Activated naive CD4-positive, alpha-beta T cell treated with anti-CD3 and anti-CD28 coated beads for 36 hours (primary cell): ENCODE data around the gene IGFN1. TPM values are rescaled to one million over a fixed set of nuclear protein-coding genes. Genes with fewer than 3 reads are reported as not detected.
"Not testable (repeated sequence)": the region's sequence is repeated elsewhere in the genome, so short reads cannot be mapped to it uniquely, and the experiment has no call there.

Source experiments
- CTCF ChIA-PET: fragments of 350-600 bp; sonication (Branson Sonifier 250); formaldehyde crosslinking; loops from one replicate; lab custom pipeline; 2021; ENCODE audit warnings: antibody characterized with exemption; lab: Charles Lee
- DNase-seq: peaks from one replicate; pipeline ENCODE4 v3.0.0-alpha.2; 2020
- H3K27ac Mint-ChIP-seq: one replicate; pipeline ENCODE4 v1.8.0; 2021; ENCODE audit warnings: mild to moderate bottlenecking, mixed read lengths
- H3K27me3 Mint-ChIP-seq: one replicate; pipeline ENCODE4 v1.8.0; 2021; ENCODE audit warnings: low read depth, mixed read lengths
- H3K36me3 Mint-ChIP-seq: one replicate; pipeline ENCODE4 v1.8.0; 2021; ENCODE audit warnings: low read depth, mixed read lengths
- H3K4me1 Mint-ChIP-seq: one replicate; pipeline ENCODE4 v1.8.0; 2021; ENCODE audit warnings: low read depth, mixed read lengths
- H3K4me3 Mint-ChIP-seq: one replicate; pipeline ENCODE4 v1.8.0; 2021; ENCODE audit warnings: mild to moderate bottlenecking, moderate library complexity, mixed read lengths
- H3K9me3 Mint-ChIP-seq: one replicate; pipeline ENCODE4 v1.8.0; 2021; ENCODE audit warnings: mixed read lengths
- intact Hi-C: fragments of 100-400 bp; cut with micrococcal nuclease; formaldehyde crosslinking; loops from one replicate; pipeline ENCODE4 v1.15.1; 2023
- total RNA-seq, 2 experiments: library from RNA; stranded (reverse); gene quantifications; one replicate each; pipeline ENCODE4 v1.2.3, GENCODE V29; 2021

IGFN1 gene
- total RNA-seq, 2 experiments from 2014 or later: not detected

- Mint-ChIP-seq H3K4me1 (no peaks in the 10 kb centered on the region), H3K36me3 (no peaks in the 10 kb centered on the region), H3K4me3 (no peak overlapping the region), H3K27ac (no peak overlapping the region), H3K9me3 (no peaks in the 10 kb centered on the region), H3K27me3 (no peaks in the 10 kb centered on the region)
- intact Hi-C loops: no loop called here
- CTCF ChIA-PET: interaction anchor here (0.9 to 2.2 kb wide), 4 partner anchors 22 to 136 kb away, joined by 3 to 23 read pairs (median 5); no protein-coding TSS in a partner anchor
- no peak for DNase-seq
These were observed 31.5 kb downstream of the IGFN1 start for GRCh38 chr1:201222125-201222524.

GRCh38 chr1:201223852-201224665 is 33.4 kb downstream of the IGFN1 start:
- intact Hi-C loops: loop anchor here (1.0 kb wide), 2 partner anchors 70 to 75 kb away; partner anchors contain the start of gene TMEM9
- CTCF ChIA-PET: interaction anchor here (0.9 to 2.2 kb wide), 8 partner anchors 26 to 172 kb away, joined by 3 to 23 read pairs (median 4); no protein-coding TSS in a partner anchor
- Mint-ChIP-seq H3K27me3 (no peaks in the 10 kb centered on the region), H3K4me1 (no peaks in the 10 kb centered on the region), H3K9me3 (no peaks in the 10 kb centered on the region), H3K36me3 (no peaks in the 10 kb centered on the region), H3K27ac (no peak overlapping the region), H3K4me3 (no peak overlapping the region)
- DNase-seq: no peak

GRCh38 chr1:201224666-201225370 is 34.2 kb downstream of the IGFN1 start:
- Mint-ChIP-seq H3K27me3 (peaks cover 6% of the 10 kb centered on the region), H3K36me3 (no peaks in the 10 kb centered on the region), H3K4me1 (no peaks in the 10 kb centered on the region), H3K27ac (no peak overlapping the region), H3K4me3 (no peak overlapping the region), H3K9me3 (no peaks in the 10 kb centered on the region)
- intact Hi-C loops: no loop called here
- no peak for DNase-seq
- CTCF ChIA-PET: interaction anchor here (1.0 to 1.7 kb wide), 2 partner anchors 54 to 75 kb away, joined by 3 to 5 read pairs; no protein-coding TSS in a partner anchor

- Mint-ChIP-seq H3K9me3 (no peaks in the 10 kb centered on the region), H3K27me3 (peaks cover 12% of the 10 kb centered on the region), H3K4me3 (no peak overlapping the region), H3K27ac (no peak overlapping the region), H3K36me3 (no peaks in the 10 kb centered on the region), H3K4me1 (no peaks in the 10 kb centered on the region)
- CTCF ChIA-PET: interaction anchor here (0.9 kb wide), 1 partner anchor 135 kb away, joined by 5 read pairs; no protein-coding TSS in a partner anchor
- DNase-seq: no peak
- intact Hi-C loops: no loop called here
These were observed 35.5 kb downstream of the IGFN1 start for GRCh38 chr1:201226178-201226514.

- intact Hi-C loops: no loop called here
- CTCF ChIA-PET: interaction anchor here (0.9 to 1.2 kb wide), 2 partner anchors 12 to 136 kb away, joined by 3 to 5 read pairs; no protein-coding TSS in a partner anchor
- Mint-ChIP-seq H3K27me3 (peaks cover 12% of the 10 kb centered on the region), H3K4me1 (no peaks in the 10 kb centered on the region), H3K9me3 (no peaks in the 10 kb centered on the region), H3K27ac (no peak overlapping the region), H3K4me3 (no peak overlapping the region), H3K36me3 (no peaks in the 10 kb centered on the region)
- DNase-seq: no peak
These were observed 36.4 kb downstream of the IGFN1 start for GRCh38 chr1:201226859-201227488.

GRCh38 chr1:201228011-201228983 is 37.7 kb downstream of the IGFN1 start:
- CTCF ChIA-PET: interaction anchor here (0.5 kb wide), 1 partner anchor 212 kb away, joined by 3 read pairs; no protein-coding TSS in a partner anchor
- Mint-ChIP-seq H3K36me3 (no peaks in the 10 kb centered on the region), H3K27ac (no peak overlapping the region), H3K4me1 (no peaks in the 10 kb centered on the region), H3K9me3 (peaks cover under 1% of the 10 kb centered on the region), H3K4me3 (no peak overlapping the region), H3K27me3 (peaks cover 14% of the 10 kb centered on the region)
- no peak for DNase-seq
- intact Hi-C loops: no loop called here

- intact Hi-C loops: no loop called here
- Mint-ChIP-seq H3K9me3 (peaks cover 2% of the 10 kb centered on the region), H3K36me3 (no peaks in the 10 kb centered on the region), H3K4me3 (no peak overlapping the region), H3K27me3 (peaks cover 14% of the 10 kb centered on the region), H3K4me1 (no peaks in the 10 kb centered on the region), H3K27ac (no peak overlapping the region)
- CTCF ChIA-PET: interaction anchor here (0.5 to 0.6 kb wide), 2 partner anchors 211 to 366 kb away, joined by 3 to 4 read pairs; no protein-coding TSS in a partner anchor
- DNase-seq: no peak
These were observed 38.5 kb downstream of the IGFN1 start for GRCh38 chr1:201229095-201229494.

- CTCF ChIA-PET: interaction anchor here (0.6 to 0.7 kb wide), 2 partner anchors 367 to 1027 kb away, joined by 3 to 4 read pairs; no protein-coding TSS in a partner anchor
- intact Hi-C loops: no loop called here
- H3K27ac Mint-ChIP-seq: no peak overlapping the region
These were observed 39.4 kb downstream of the IGFN1 start for GRCh38 chr1:201229771-201230635.

GRCh38 chr1:201230676-201231075 is 40.1 kb downstream of the IGFN1 start:
- intact Hi-C loops: no loop called here
- Mint-ChIP-seq H3K9me3 (peaks cover 2% of the 10 kb centered on the region), H3K27me3 (peaks cover 14% of the 10 kb centered on the region), H3K36me3 (no peaks in the 10 kb centered on the region), H3K4me3 (no peak overlapping the region), H3K4me1 (no peaks in the 10 kb centered on the region), H3K27ac (no peak overlapping the region)
- CTCF ChIA-PET: no interaction called here
- DNase-seq: no peak

More at GRCh38 chr1:201229771-201230635, 39.4 kb downstream of the IGFN1 start:
- Mint-ChIP-seq H3K4me1 (no peaks in the 10 kb centered on the region), H3K36me3 (no peaks in the 10 kb centered on the region), H3K9me3 (peaks cover 2% of the 10 kb centered on the region), H3K4me3 (no peak overlapping the region), H3K27me3 (peaks cover 14% of the 10 kb centered on the region)
- no peak for DNase-seq

- intact Hi-C loops, H3K9me3 Mint-ChIP-seq, DNase-seq, H3K4me1 Mint-ChIP-seq, H3K36me3 Mint-ChIP-seq, CTCF ChIA-PET, H3K27ac Mint-ChIP-seq, H3K4me3 Mint-ChIP-seq: not testable (repeated sequence)
- peaks cover 28% of the 10 kb centered on the region for H3K27me3 Mint-ChIP-seq
These were observed 49.0 kb downstream of the IGFN1 start for GRCh38 chr1:201239646-201240045.
